ENCODE measurements around the gene IQSEC3.

Gene IQSEC3

GRCh38 chr12:201361-201760, 134.8 kb downstream of the IQSEC3 start:
- H3K9me3 ChIP-seq (ENCODE audit: control extremely low read depth in 1 of 5, control insufficient read depth in 4 of 5, insufficient read depth in 2 of 5, low read depth in 1 of 5, low read length in 4 of 5): no peaks in the 10 kb centered on the region
- ChIA-PET CTCF (interaction anchor here (1.3 to 4.0 kb wide), 2 partner anchors 12 to 18 kb away, joined by 4 to 28 read pairs; no protein-coding TSS in a partner anchor), POLR2A (no interaction called here)
- no peaks in the 10 kb centered on the region for H3K36me3 ChIP-seq (ENCODE audit: control insufficient read depth in 4 of 4, insufficient read depth in 4 of 4, low read length in 3 of 4)
- peaks cover 0 to 11% (median 7%) of the 10 kb centered on the region in 4 experiments for H3K4me1 ChIP-seq (ENCODE audit: control extremely low read depth in 1 of 4, control insufficient read depth in 4 of 4, insufficient read depth in 4 of 4, low read length in 3 of 4)
- H3K27me3 ChIP-seq (replicated peaks in 2 of 5; ENCODE audit: control insufficient read depth in 4 of 5, insufficient read depth in 5 of 5, low read length in 4 of 5): peaks cover 2 to 63% (median 37%) of the 10 kb centered on the region in 5 experiments
- no peak overlapping the region for H3K27ac ChIP-seq (ENCODE audit: insufficient read depth in 1 of 2, low read depth in 1 of 2, low read length in 2 of 2, poor library complexity in 1 of 2, severe bottlenecking in 2 of 2)
- WGBS (ENCODE audit: insufficient coverage): 95% methylated on average over 2 of the region's 8 CpGs
- DNase-seq: no peak
- no peak overlapping the region for H3K4me3 ChIP-seq (ENCODE audit: control insufficient read depth in 1 of 7, extremely low read depth in 1 of 7, insufficient read depth in 4 of 7, low read depth in 2 of 7, low read length in 6 of 7)

- WGBS (ENCODE audit: insufficient coverage): 68% methylated on average over 12 of the region's 15 CpGs
- no peaks in the 10 kb centered on the region for H3K36me3 ChIP-seq (ENCODE audit: control insufficient read depth in 4 of 4, insufficient read depth in 4 of 4, low read length in 3 of 4)
- CTCF ChIA-PET: interaction anchor here (4.0 kb wide), 1 partner anchor 17 kb away, joined by 28 read pairs; no protein-coding TSS in a partner anchor
- DNase-seq: no peak
- H3K4me1 ChIP-seq (ENCODE audit: control extremely low read depth in 1 of 4, control insufficient read depth in 4 of 4, insufficient read depth in 4 of 4, low read length in 3 of 4): peaks cover 0 to 11% (median 7%) of the 10 kb centered on the region in 4 experiments
- H3K27ac ChIP-seq (ENCODE audit: insufficient read depth in 1 of 2, low read depth in 1 of 2, low read length in 2 of 2, poor library complexity in 1 of 2, severe bottlenecking in 2 of 2): no peak overlapping the region
- no peak overlapping the region for H3K4me3 ChIP-seq (ENCODE audit: control insufficient read depth in 1 of 7, extremely low read depth in 1 of 7, insufficient read depth in 4 of 7, low read depth in 2 of 7, low read length in 6 of 7)
- POLR2A ChIA-PET: no interaction called here
- peaks cover 2 to 63% (median 40%) of the 10 kb centered on the region in 5 experiments for H3K27me3 ChIP-seq (replicated peaks in 2 of 5; ENCODE audit: control insufficient read depth in 4 of 5, insufficient read depth in 5 of 5, low read length in 4 of 5)
- H3K9me3 ChIP-seq (ENCODE audit: control extremely low read depth in 1 of 5, control insufficient read depth in 4 of 5, insufficient read depth in 2 of 5, low read depth in 1 of 5, low read length in 4 of 5): no peaks in the 10 kb centered on the region
Measured at GRCh38 chr12:202081-202731, 135.6 kb downstream of the IQSEC3 start.

- CTCF ChIA-PET: interaction anchor here (0.6 to 4.0 kb wide), 4 partner anchors 10 to 45 kb away, joined by 3 to 28 read pairs (median 4); partner anchors contain the start of gene SLC6A12
- H3K27me3 ChIP-seq (replicated peaks in 2 of 5; ENCODE audit: control insufficient read depth in 4 of 5, insufficient read depth in 5 of 5, low read length in 4 of 5): peaks cover 2 to 63% (median 40%) of the 10 kb centered on the region in 5 experiments
- no peak overlapping the region for H3K27ac ChIP-seq (ENCODE audit: insufficient read depth in 1 of 2, low read depth in 1 of 2, low read length in 2 of 2, poor library complexity in 1 of 2, severe bottlenecking in 2 of 2)
- DNase-seq: no peak
- peaks cover 0 to 11% (median 7%) of the 10 kb centered on the region in 4 experiments for H3K4me1 ChIP-seq (ENCODE audit: control extremely low read depth in 1 of 4, control insufficient read depth in 4 of 4, insufficient read depth in 4 of 4, low read length in 3 of 4)
- WGBS (ENCODE audit: insufficient coverage): 55% methylated on average over 12 of the region's 16 CpGs
- H3K36me3 ChIP-seq (ENCODE audit: control insufficient read depth in 4 of 4, insufficient read depth in 4 of 4, low read length in 3 of 4): no peaks in the 10 kb centered on the region
- H3K4me3 ChIP-seq (ENCODE audit: control insufficient read depth in 1 of 7, extremely low read depth in 1 of 7, insufficient read depth in 4 of 7, low read depth in 2 of 7, low read length in 6 of 7): peak overlapping the region in 5 of 7 experiments; percentile 43 to 68 (median 53)
- no peaks in the 10 kb centered on the region for H3K9me3 ChIP-seq (ENCODE audit: control extremely low read depth in 1 of 5, control insufficient read depth in 4 of 5, insufficient read depth in 2 of 5, low read depth in 1 of 5, low read length in 4 of 5)
- POLR2A ChIA-PET: no interaction called here
Measured at GRCh38 chr12:203074-203461, 136.5 kb downstream of the IQSEC3 start.

- CTCF ChIA-PET: interaction anchor here (0.6 to 4.0 kb wide), 4 partner anchors 9 to 46 kb away, joined by 3 to 28 read pairs (median 4); partner anchors contain the start of gene SLC6A12
- Histone ChIP-seq H3K9me3 (ENCODE audit: control extremely low read depth in 1 of 5, control insufficient read depth in 4 of 5, insufficient read depth in 2 of 5, low read depth in 1 of 5, low read length in 4 of 5) (no peaks in the 10 kb centered on the region), H3K27me3 (replicated peaks in 2 of 5; ENCODE audit: control insufficient read depth in 4 of 5, insufficient read depth in 5 of 5, low read length in 4 of 5) (peaks cover 2 to 63% (median 38%) of the 10 kb centered on the region in 5 experiments), H3K4me1 (ENCODE audit: control extremely low read depth in 1 of 4, control insufficient read depth in 4 of 4, insufficient read depth in 4 of 4, low read length in 3 of 4) (peaks cover 0 to 11% (median 7%) of the 10 kb centered on the region in 4 experiments), H3K36me3 (ENCODE audit: control insufficient read depth in 4 of 4, insufficient read depth in 4 of 4, low read length in 3 of 4) (no peaks in the 10 kb centered on the region), H3K27ac (ENCODE audit: insufficient read depth in 1 of 2, low read depth in 1 of 2, low read length in 2 of 2, poor library complexity in 1 of 2, severe bottlenecking in 2 of 2) (no peak overlapping the region), H3K4me3 (ENCODE audit: control insufficient read depth in 1 of 7, extremely low read depth in 1 of 7, insufficient read depth in 4 of 7, low read depth in 2 of 7, low read length in 6 of 7) (peak overlapping the region in 6 of 7 experiments; percentile 43 to 68 (median 50))
- peak in 1 of 3 donors; percentile 44 for DNase-seq
- 7% methylated on average over 52 of the region's 84 CpGs for WGBS (ENCODE audit: insufficient coverage)
- POLR2A ChIA-PET: no interaction called here
Measured at GRCh38 chr12:203462-204260, 137.1 kb downstream of the IQSEC3 start.

GRCh38 chr12:204261-204678, 137.7 kb downstream of the IQSEC3 start:
- ChIA-PET CTCF (interaction anchor here (1.5 to 4.0 kb wide), 3 partner anchors 9 to 15 kb away, joined by 3 to 28 read pairs (median 6); partner anchors contain the start of gene SLC6A12), POLR2A (no interaction called here)
- no peaks in the 10 kb centered on the region for H3K9me3 ChIP-seq (ENCODE audit: control extremely low read depth in 1 of 5, control insufficient read depth in 4 of 5, insufficient read depth in 2 of 5, low read depth in 1 of 5, low read length in 4 of 5)
- DNase-seq: no peak
- peaks cover 2 to 57% (median 35%) of the 10 kb centered on the region in 5 experiments for H3K27me3 ChIP-seq (replicated peaks in 2 of 5; ENCODE audit: control insufficient read depth in 4 of 5, insufficient read depth in 5 of 5, low read length in 4 of 5)
- no peak overlapping the region for H3K4me3 ChIP-seq (ENCODE audit: control insufficient read depth in 1 of 7, extremely low read depth in 1 of 7, insufficient read depth in 4 of 7, low read depth in 2 of 7, low read length in 6 of 7)
- no peaks in the 10 kb centered on the region for H3K36me3 ChIP-seq (ENCODE audit: control insufficient read depth in 4 of 4, insufficient read depth in 4 of 4, low read length in 3 of 4)
- 96% methylated on average over 11 of the region's 11 CpGs for WGBS (ENCODE audit: insufficient coverage)
- H3K4me1 ChIP-seq (ENCODE audit: control extremely low read depth in 1 of 4, control insufficient read depth in 4 of 4, insufficient read depth in 4 of 4, low read length in 3 of 4): peaks cover 0 to 11% (median 7%) of the 10 kb centered on the region in 4 experiments
- H3K27ac ChIP-seq (ENCODE audit: insufficient read depth in 1 of 2, low read depth in 1 of 2, low read length in 2 of 2, poor library complexity in 1 of 2, severe bottlenecking in 2 of 2): no peak overlapping the region

- ChIA-PET POLR2A (no interaction called here), CTCF (interaction anchor here (0.7 kb wide), 1 partner anchor 15 kb away, joined by 3 read pairs; no protein-coding TSS in a partner anchor)
- H3K36me3 ChIP-seq (ENCODE audit: control insufficient read depth in 4 of 4, insufficient read depth in 4 of 4, low read length in 3 of 4): no peaks in the 10 kb centered on the region
- DNase-seq: no peak
- 90% methylated on average over 2 of the region's 4 CpGs for WGBS (ENCODE audit: insufficient coverage)
- no peak overlapping the region for H3K27ac ChIP-seq (ENCODE audit: insufficient read depth in 1 of 2, low read depth in 1 of 2, low read length in 2 of 2, poor library complexity in 1 of 2, severe bottlenecking in 2 of 2)
- peaks cover 0 to 11% (median 7%) of the 10 kb centered on the region in 4 experiments for H3K4me1 ChIP-seq (ENCODE audit: control extremely low read depth in 1 of 4, control insufficient read depth in 4 of 4, insufficient read depth in 4 of 4, low read length in 3 of 4)
- peaks cover 2 to 51% (median 32%) of the 10 kb centered on the region in 5 experiments for H3K27me3 ChIP-seq (replicated peaks in 2 of 5; ENCODE audit: control insufficient read depth in 4 of 5, insufficient read depth in 5 of 5, low read length in 4 of 5)
- H3K4me3 ChIP-seq (ENCODE audit: control insufficient read depth in 1 of 7, extremely low read depth in 1 of 7, insufficient read depth in 4 of 7, low read depth in 2 of 7, low read length in 6 of 7): no peak overlapping the region
- no peaks in the 10 kb centered on the region for H3K9me3 ChIP-seq (ENCODE audit: control extremely low read depth in 1 of 5, control insufficient read depth in 4 of 5, insufficient read depth in 2 of 5, low read depth in 1 of 5, low read length in 4 of 5)
Measured at GRCh38 chr12:205026-205425, 138.5 kb downstream of the IQSEC3 start.

Measured in common myeloid progenitor, CD34-positive (primary cell).